ENCODE measurements around the gene TENT5C. TPM values are rescaled to one million over a fixed set of nuclear protein-coding genes. Genes with fewer than 3 reads are reported as not detected.

The TENT5C gene
- total RNA-seq, 1 donor from 2014 or later: 18.7 TPM

DNA sequence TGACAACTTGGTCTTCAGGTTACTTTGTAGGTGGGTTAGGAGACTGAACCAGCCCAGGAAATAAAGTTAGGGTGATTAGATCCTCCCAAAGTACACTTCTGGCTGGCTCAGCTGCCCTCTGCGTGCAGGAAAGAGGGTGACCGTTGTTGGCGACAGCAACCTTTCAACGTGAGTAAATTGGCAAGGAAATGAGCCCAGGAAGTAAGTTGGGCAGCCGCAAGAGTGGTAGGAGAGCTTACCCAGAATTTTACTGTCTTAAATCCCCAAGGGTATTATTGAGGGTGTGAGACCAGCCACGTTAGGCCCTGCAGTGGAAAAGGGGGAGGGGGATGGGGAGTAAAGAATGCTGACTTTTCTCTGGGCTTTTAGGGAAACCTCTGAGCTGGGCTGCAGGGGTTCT is 1.6 kb downstream of the TENT5C start:
- intact Hi-C loops (cut with DNase I): loop anchor here (2.0 to 10.0 kb wide), 3 partner anchors 65 to 150 kb away; no protein-coding TSS in a partner anchor
- ATAC-seq (ENCODE audit: poor library complexity) (no peak), DNase-seq (no peak)

DNA sequence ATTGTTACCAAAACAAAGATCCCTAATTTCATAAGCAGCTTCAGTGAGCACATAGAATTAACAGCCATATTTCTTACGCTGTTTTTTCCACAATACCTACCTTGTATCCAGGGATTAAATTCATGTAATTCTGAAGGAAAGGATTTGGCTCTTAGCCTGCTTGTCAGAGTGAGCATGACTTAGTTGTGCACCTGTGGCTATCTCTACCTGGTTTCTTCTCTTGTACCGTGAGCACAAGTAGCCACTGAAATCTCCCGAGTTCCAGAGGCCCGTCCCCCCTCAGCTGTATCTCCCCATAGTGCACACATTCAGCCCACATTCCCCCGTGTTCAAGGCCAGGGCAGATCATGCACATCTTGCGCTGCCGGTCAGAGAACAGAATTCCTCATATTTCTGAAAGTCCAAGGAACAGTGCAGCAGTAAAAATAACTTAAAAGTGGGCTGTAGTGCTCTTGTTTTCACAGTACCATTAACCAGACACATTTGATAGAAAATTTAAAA is 2.3 kb downstream of the TENT5C start:
- intact Hi-C loops (cut with DNase I): loop anchor here (5.0 to 10.0 kb wide), 2 partner anchors 73 to 149 kb away; no protein-coding TSS in a partner anchor
- DNase-seq (no peak), ATAC-seq (ENCODE audit: poor library complexity) (no peak)

DNA sequence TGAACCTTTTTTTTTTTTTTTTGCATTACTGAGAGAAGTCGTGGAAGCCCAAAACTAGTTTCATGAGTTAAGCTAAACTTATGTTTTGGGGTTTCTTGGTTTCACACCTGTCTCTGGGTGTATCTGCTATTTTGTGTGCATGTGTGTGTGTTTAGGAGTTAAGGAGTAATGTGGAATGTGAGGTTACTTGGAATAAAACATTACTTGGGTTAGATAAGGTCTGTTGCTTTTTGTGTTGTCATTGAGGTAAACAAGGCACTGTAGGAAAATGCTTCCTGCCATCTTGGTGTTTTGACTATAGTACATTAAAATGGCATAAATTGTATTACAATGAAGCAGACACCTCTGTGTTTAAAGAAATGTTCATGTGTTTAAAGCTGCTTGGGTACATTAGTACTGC is 2.9 kb downstream of the TENT5C start:
- ATAC-seq (ENCODE audit: poor library complexity) (no peak), DNase-seq (no peak)
- intact Hi-C loops (cut with DNase I): loop anchor here (5.0 to 10.0 kb wide), 2 partner anchors 74 to 149 kb away; no protein-coding TSS in a partner anchor

DNA sequence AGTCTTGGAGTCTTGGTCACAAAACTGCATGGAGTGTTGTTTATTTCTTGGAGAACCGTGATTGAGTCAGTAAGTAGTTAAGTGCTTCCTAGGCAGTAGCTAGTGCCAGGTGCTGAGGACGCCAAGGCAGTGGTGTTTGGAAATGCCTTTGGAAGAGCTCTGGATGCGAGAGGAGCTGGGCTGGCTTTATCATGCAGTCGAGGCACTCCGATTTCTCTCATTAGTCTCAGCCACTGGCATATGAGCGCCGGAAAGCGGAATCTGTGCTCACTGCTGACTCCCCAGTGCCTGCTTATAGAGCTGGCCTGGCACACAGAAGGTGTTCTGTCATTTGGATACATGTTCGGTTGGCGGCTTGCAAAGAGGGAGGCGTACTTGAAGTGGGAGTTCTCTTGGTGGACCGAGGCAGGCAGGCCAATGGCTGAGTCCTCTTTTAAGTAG is 3.6 kb downstream of the TENT5C start:
- ATAC-seq (ENCODE audit: poor library complexity): peak; percentile 24
- intact Hi-C loops (cut with DNase I): loop anchor here (5.0 to 10.0 kb wide), 2 partner anchors 75 to 148 kb away; no protein-coding TSS in a partner anchor

DNA sequence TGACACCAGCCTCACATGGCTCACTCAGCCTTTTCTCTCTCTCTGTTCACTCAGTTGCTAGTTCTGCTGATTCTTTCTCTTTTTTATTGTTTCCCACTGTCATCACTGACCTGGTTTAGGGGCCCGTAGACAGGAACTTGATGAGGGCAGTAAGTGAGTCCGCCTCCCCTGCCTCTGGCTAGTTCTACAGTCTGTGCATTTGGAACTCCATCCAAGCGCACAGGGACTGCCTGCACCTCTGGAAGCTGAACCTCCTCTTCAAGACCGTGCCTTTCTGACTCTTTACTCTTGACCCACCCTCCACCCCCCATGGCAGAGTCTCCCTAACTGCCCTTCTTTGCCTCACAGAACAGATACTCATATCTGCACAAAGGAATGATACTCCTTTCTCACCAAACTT is 4.2 kb downstream of the TENT5C start:
- intact Hi-C loops (cut with DNase I): no loop called here
- no peak for ATAC-seq (ENCODE audit: poor library complexity)
- no peak for DNase-seq

More for the DNA sequence above, 3.6 kb downstream of the TENT5C start:
- DNase-seq: peak; percentile 64

DNA sequence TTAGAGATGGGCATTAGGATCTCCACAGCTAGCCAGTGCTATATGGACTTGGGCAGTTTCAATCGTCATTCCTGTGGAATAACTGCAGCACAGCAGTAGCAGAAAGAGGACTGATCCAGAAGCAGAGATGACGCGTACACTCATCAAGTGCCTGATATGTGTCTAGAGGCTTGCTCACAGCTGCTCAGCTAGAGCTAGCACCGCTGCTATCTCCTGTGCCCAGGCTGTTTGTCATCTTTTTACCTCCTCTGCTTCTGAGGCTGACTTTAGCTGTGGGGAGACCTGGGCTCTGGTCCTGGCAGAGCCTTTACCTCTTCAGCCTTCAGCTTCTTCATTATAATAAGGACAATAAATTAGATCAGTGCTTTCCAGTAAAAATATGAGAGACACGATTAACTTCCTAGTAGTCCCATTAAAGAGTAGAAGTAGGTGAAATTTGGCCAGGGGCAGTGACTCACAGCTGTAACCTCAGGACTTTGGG is 5.3 kb downstream of the TENT5C start:
- ATAC-seq (ENCODE audit: poor library complexity) (peak; percentile 19), DNase-seq (no peak)
- intact Hi-C loops (cut with DNase I): no loop called here

DNA sequence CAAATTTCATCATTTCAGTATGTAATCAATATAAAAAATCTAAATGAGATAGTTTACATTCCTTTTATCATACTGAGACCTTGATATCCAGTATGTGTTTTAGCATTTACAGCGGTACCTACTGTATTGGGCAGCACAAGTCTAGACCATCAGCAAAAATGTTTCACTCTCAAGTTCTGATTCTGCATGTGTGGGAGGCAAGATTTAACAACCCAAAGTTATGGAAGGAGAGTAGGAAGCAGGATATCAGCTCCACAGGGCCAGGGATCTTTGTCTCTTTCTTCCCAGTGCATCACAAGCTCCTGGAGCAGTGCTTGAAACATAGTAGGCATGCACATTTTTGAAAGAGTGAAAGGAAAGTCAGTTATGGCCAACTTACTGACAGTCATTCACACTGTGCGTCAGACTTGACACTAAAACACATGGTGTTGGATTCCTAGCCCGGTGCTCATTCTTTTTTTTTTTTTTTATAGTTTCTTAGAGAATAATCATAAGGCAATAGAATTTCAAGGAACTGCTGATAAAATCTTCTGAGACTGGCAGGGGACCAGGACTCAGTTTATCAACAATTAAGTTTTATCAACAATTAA is 6.1 kb downstream of the TENT5C start:
- DNase-seq (no peak), ATAC-seq (ENCODE audit: poor library complexity) (no peak)
- intact Hi-C loops (cut with DNase I): no loop called here

DNA sequence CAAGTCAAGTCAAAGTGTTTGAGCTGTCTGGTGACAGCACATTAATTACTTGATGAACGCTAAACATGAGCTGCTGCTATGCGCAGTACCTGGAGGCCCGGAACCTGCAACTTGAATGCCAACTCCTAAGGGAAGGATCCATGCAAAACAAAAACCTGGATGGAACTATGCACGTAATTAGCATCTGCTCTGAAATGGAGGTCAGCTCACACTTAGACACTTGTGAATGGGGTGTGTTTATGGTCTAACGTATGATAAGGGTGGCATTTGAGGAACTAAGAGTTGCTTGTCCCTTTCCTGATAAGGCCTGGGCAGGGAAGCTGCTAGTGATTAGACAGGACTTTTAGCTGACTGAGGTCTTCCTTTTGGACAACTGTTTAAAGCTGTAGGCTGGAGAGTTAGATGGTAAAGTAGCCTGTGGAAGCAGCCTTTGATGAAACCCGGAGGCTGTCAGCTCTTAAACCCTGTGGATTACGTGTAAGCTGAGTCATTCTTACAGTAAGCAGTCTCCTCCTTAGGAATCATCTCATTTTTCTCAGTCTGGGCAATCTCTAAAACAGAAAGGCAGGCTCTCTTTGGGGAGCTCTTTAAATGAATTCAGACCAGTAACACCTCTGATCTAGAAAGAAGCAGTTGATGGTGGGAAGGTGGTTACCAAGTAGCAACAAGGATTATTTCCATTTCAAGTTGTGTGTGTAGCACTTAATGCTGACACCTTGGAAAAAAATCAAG is 6.8 kb downstream of the TENT5C start:
- ATAC-seq (ENCODE audit: poor library complexity) (peak; percentile 51), DNase-seq (no peak)
- intact Hi-C loops (cut with DNase I): no loop called here

DNA sequence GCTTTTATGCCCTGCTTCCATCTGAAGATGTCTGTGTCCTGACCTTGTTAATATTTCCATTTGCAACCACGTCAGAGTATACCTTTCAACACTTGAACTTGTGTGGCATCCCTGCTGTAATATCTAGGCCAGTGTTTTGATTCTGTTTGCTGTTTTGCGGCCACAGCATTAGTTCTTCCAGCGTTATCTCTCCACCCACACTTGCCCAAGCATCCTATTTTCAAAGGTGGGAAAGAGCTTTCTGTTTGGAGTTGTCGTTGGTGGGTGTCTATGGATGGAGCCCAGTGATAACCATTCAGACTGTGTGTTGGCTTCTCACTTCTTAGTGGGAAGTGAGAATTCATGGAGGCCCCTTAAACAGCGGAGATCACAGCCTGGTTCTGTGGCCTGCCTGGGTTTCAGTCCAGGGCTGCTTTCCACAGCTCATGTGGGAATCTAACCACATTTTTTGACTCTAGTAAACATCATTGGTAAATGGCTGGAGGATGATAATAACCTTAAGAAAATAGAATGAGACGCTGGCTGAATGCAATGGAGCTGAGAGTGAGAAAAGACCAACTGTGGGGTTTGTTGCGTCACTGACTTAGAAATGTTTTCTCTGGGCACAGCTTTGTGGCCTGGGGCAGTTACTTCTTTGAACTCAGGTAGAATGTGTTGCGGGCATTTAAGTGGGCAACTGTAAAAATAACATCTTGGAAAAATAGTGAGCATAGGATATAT is 7.6 kb downstream of the TENT5C start:
- DNase-seq: no peak

DNA sequence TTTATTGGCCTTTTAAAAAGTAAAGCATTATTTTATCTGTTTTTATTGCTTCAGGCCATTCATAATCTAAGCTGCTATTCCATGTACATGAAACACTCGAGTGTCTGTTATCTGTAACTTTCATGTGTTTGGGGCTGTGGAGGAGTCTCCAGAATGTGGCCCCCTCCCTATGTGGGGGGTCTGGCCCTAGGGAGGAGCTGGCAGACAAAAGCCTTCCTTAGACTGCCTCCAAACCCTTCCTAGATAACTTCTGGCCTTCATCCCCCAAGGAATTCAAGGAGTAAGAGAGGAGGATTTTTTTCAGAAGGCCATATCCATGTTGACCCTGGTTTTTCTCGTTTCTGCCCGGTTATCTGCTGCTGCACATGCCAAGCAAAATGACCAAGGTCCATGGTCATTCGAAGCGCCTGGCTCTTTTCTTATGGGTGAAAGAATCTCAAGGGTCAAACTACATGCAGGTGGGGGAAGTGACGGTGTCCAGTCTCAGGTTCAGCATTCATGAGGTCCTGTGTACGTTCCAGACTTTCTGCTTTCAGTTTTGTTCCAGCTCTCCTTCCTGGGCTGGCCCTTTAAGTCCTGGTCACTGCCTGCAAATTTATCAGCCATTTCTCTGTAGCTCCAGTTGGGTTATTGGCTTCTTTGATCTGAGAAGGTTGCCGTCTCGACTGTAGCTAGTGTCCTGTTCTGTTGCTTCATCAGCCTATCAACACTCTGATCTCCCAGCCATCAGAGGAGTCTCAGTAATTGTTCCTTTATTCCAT is 8.3 kb downstream of the TENT5C start:
- intact Hi-C loops (cut with DNase I): no loop called here
- ATAC-seq (ENCODE audit: poor library complexity) (no peak), DNase-seq (no peak)

More for the DNA sequence above, 7.6 kb downstream of the TENT5C start:
- intact Hi-C loops (cut with DNase I): no loop called here
- no peak for ATAC-seq (ENCODE audit: poor library complexity)

DNA sequence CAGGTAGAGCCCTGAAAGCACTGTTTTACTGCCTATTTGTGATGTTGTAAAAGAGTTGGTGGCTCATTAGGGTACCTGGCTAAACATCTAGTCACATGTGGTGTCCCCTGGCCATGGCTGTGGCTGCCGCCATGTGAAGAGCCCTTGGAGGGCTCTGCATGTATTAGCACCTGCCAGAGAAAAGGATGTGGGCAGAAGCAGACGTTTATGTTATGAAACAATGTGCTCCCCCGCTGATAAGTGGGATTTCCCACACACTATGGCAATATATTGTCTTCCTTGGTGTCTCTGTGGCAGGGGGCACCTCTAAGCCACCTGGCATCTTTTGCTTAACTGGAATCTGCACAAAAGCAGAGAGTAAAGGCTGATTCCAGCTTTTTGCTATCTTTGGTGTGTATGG is 9.6 kb downstream of the TENT5C start:
- intact Hi-C loops (cut with DNase I): no loop called here
- DNase-seq (no peak), ATAC-seq (ENCODE audit: poor library complexity) (no peak)

DNA sequence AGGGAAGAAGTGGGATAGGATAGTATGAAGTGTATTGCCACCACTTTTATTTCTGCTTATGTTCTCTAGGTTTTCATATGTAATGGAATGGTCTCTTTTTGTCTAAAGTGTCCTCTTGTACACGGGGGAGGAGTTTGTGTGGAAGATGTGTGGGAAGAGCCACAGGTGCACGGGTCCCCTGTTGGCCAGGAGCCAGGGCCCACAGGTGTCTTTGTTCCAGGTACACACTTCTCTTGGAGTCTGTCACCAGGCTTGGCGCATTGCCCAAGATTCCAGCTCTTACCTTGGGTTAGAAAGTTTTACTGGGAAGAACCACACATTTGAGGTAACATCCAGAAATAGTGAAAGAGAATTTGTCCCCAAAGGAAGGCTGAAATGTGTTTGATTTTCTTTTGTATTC is 10.5 kb downstream of the TENT5C start:
- intact Hi-C loops (cut with DNase I): no loop called here
- no peak for ATAC-seq (ENCODE audit: poor library complexity)

DNA sequence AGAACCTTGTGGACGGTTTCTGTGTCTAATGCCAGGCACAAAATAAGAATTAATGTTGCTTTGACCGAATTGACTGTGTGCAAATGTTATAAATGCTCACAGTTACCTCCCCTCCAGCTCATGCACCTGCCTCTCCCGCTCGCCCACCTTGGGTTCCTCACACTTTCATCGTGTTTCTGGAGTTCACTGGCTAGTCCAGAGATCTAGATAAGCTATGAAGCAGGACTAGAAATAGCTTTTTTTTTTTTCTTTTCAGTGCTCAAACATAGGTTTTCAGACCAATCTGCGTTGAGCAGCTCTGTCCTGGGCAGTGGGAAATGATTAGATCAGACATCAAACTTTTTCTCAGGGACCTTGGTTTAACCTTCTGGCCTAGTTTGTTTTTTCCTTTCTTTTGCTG is 11.1 kb downstream of the TENT5C start:
- ATAC-seq (ENCODE audit: poor library complexity) (no peak), DNase-seq (no peak)
- intact Hi-C loops (cut with DNase I): no loop called here

More for the DNA sequence above, 10.5 kb downstream of the TENT5C start:
- peak; percentile 49 for DNase-seq

DNA sequence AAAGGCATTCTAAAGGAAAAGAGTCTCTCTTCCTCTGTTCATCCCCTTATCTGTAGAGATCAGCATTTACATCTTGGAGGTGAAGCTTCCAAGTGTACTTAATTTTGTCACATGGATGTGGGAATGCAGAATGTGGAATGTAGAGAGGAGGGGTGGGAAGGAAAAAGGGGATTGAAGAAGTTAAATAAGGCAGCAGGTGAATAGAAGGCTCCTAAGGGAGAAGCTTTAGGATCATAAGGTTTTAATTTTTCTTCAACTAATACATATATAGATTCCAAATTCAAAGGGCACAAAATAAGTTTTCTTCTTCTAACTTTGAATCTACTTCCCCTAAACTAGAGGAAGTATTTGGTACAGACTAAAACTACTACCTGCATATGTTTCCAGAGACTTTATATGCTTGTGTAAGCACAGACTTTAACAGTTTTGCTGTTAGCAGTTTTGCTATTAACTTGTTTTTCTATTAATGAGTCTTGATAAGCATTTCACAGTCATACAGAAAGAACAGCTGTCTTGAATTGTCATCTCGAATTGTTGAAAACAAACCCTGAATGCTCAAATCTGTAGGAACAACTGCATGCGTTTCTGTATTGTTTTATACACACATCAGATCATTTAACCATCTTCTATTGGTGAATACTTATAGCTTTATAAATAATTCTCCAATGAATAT is 12.7 kb downstream of the TENT5C start:
- DNase-seq: no peak
- ATAC-seq (ENCODE audit: poor library complexity): no peak
- intact Hi-C loops (cut with DNase I): no loop called here

DNA sequence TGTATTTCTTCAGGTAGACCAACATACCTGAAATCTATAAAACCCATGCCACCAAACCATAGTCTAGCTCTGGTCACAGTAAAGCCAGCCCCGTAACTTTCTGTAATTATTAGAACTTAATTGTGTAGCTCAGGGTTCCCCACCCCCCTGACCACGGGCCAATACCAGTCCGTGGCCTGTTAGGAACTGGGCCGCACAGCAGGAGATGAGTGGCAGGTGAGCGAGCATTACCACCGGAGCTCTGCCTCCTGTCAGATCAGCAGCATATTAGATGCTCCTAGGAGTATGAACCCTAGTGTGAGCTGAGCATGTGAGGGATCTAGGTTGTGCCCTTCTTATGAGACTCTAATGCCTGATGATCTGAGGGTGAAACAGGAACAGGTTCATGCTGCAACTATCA is 14.6 kb downstream of the TENT5C start:
- intact Hi-C loops (cut with DNase I): no loop called here
- ATAC-seq (ENCODE audit: poor library complexity) (no peak), DNase-seq (no peak)

DNA sequence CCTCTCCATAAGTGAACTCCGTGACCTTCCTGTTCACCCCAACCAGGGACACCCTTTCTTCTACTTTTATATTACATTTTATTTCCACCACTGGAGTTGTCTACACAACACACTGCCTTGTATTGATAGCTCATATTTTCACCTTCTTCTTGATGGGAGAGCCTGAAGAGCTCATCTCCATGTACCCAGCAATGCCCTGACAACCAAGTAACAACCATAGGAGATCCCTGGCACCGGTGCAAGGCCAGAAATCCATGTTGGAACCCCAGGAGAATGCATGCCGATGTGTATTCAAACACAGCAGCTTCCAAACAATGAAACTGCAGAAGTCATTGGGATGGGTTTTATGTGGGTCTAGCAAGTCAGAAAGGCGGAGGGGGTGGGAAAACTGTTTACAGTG is 15.5 kb downstream of the TENT5C start:
- intact Hi-C loops (cut with DNase I): no loop called here

DNA sequence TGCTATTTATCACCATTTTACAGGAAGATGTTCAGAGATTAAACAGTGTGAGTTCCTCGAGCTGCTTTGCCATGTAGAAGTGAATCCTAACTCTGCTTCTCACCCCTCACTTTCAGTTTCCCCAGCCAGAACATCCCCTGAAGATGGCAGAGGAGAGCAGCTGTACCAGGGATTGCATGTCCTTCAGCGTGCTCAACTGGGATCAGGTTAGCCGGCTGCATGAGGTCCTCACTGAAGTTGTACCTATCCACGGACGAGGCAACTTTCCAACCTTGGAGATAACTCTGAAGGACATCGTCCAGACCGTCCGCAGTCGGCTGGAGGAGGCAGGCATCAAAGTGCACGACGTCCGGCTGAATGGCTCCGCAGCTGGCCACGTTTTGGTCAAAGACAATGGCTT is 16.9 kb downstream of the TENT5C start:
- DNase-seq (no peak), ATAC-seq (ENCODE audit: poor library complexity) (peak; percentile 56)
- intact Hi-C loops (cut with DNase I): no loop called here

More for the DNA sequence above, 15.5 kb downstream of the TENT5C start:
- ATAC-seq (ENCODE audit: poor library complexity) (no peak), DNase-seq (no peak)

DNA sequence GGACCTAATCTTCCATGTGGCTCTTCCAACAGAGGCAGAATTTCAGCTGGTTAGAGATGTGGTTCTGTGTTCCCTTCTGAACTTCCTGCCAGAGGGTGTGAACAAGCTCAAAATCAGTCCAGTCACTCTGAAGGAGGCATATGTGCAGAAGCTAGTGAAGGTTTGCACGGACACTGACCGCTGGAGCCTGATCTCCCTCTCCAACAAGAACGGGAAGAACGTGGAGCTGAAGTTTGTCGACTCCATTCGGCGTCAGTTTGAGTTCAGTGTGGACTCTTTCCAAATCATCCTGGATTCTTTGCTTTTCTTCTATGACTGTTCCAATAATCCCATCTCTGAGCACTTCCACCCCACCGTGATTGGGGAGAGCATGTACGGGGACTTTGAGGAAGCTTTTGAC is 17.3 kb downstream of the TENT5C start:
- ATAC-seq (ENCODE audit: poor library complexity): no peak

More for the DNA sequence above, 17.3 kb downstream of the TENT5C start:
- no peak for DNase-seq
- intact Hi-C loops (cut with DNase I): no loop called here

Data from Right ventricle myocardium superior (tissue), 1 donor.